ENCODE measurements around the gene SVIL.
"Not testable (repeated sequence)": the region's sequence is repeated elsewhere in the genome, so short reads cannot be mapped to it uniquely, and the experiment has no call there.

The SVIL gene

DNA sequence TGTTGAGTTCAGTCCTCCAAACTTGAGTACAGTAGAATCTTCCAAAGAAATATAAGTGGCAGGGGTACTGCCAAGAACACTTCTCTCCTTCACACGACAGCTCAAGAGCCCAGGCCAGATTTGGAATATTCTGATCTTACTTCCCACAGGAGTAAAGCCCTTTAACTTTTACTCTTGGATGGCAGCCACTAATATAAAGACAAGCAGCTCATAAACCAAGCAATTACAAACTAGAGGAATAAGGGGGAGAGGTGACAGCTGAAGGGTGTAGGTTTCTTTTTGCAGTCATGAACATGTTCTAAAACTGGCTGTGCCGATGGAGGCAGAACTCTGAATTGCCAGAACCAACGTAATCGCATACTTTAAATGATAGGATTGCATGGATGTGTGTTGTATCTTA, 74.8 kb downstream of the SVIL start:
- no peak for TF ChIP-seq JUND (IDR thresholded peaks at IDR 0.05; ENCODE audit: low read depth)
- no peak for DNase-seq (ENCODE audit: low read depth in 1 of 2, low spot score in 1 of 2)
- in situ Hi-C loops (cut with HindIII; ENCODE audit: low pct_unique_long_range_greater_than_20kb, low sequenced_read_pairs) = no loop called here

DNA sequence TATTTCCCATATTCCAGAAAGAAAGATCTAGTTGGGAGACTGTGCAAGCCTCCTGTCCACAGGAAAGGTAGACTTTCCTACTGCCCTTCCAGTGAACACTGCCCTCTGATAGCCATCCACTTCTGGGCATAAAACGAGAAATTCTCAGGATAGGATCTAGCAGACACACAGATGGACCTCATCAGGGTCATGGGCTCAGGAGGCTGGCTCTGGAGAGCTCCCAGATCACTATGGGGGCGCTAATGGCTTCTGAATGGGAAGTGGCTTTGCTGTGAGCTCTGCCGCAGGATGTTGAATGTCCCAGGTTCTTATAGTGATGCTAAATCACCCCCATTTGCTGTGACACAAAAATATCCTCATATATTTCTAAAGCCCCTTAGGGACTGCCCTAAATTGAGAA, 77.1 kb downstream of the SVIL start:
- in situ Hi-C loops (cut with HindIII; ENCODE audit: low pct_unique_long_range_greater_than_20kb, low sequenced_read_pairs) = no loop called here
- no peak for TF ChIP-seq JUND (IDR thresholded peaks at IDR 0.05; ENCODE audit: low read depth)
- DNase-seq (ENCODE audit: low read depth in 1 of 2, low spot score in 1 of 2) = no peak

- in situ Hi-C loops (cut with HindIII; ENCODE audit: low pct_unique_long_range_greater_than_20kb, low sequenced_read_pairs) = no loop called here
- DNase-seq (ENCODE audit: low read depth in 1 of 2, low spot score in 1 of 2) = no peak
- no peak for TF ChIP-seq JUND (IDR thresholded peaks at IDR 0.05; ENCODE audit: low read depth)
These were observed 78.9 kb downstream of the SVIL start for GRCh38 chr10:29555746-29556481.

- no peak for TF ChIP-seq JUND (IDR thresholded peaks at IDR 0.05; ENCODE audit: low read depth)
- in situ Hi-C loops (cut with HindIII; ENCODE audit: low pct_unique_long_range_greater_than_20kb, low sequenced_read_pairs) = no loop called here
- DNase-seq (ENCODE audit: low read depth in 1 of 2, low spot score in 1 of 2) = no peak
These were observed 79.6 kb downstream of the SVIL start for GRCh38 chr10:29555091-29555745.

GRCh38 chr10:29554660-29555059, 80.1 kb downstream of the SVIL start:
- in situ Hi-C loops (cut with HindIII; ENCODE audit: low pct_unique_long_range_greater_than_20kb, low sequenced_read_pairs) = no loop called here
- no peak for DNase-seq (ENCODE audit: low read depth in 1 of 2, low spot score in 1 of 2)
- TF ChIP-seq JUND (IDR thresholded peaks at IDR 0.05; ENCODE audit: low read depth) = no peak

DNA sequence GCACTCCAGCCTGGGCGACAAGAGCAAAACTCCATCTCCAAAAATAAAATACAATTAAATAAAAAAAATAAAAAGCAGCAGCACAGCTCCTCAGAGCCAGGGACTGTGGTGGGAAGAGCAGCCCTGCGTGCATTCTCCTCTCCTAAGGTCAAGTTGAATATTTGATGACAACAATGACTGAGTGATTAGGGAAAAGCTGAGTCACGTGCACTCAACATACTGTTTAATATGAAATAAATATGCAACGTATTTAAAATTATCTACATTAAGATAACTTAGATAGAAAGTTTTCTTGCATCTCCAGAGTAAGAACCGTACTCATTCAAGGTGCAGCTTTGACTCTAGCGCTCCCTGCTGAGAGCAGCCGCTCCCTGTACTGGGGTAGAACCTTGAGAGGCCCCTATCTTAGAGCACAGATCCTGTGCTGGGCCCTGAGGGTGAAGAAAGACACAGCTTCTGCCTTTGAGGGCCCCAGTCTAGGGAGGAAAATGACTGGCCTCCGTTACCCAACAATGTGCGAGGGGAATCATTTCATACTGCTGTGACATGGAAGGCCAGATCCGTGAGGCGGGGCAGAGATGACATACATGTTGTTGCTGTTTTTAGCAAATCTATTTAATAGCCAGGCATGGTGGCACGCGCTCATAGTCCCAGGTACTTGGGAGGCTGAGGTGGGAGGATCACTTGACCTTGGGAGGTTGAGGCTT, 81.1 kb downstream of the SVIL start:
- DNase-seq (ENCODE audit: low read depth in 1 of 2, low spot score in 1 of 2) = no peak
- no peak for TF ChIP-seq JUND (IDR thresholded peaks at IDR 0.05; ENCODE audit: low read depth)
- in situ Hi-C loops (cut with HindIII; ENCODE audit: low pct_unique_long_range_greater_than_20kb, low sequenced_read_pairs) = no loop called here

DNA sequence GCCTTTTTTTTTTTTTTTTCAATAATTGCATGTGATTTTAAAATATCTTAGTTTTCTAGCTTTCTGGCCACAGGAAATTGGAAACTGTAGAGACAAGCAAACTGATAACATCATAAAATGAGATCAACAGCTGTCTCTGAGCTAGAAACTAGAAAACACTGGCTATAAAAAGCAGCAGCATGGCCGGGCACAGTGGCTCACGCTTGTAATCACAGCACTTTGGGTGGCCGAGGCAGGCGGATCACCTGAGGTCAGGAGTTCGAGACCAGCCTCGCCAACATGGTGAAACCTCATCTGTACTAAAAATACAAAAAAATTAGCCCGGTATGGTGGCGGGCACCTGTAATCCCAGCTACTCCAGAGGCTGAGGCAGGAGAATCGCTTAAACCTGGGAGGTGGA, 81.7 kb downstream of the SVIL start:
- in situ Hi-C loops (cut with HindIII; ENCODE audit: low pct_unique_long_range_greater_than_20kb, low sequenced_read_pairs); DNase-seq (ENCODE audit: low read depth in 1 of 2, low spot score in 1 of 2): not testable (repeated sequence)

- DNase-seq (ENCODE audit: low read depth in 1 of 2, low spot score in 1 of 2); in situ Hi-C loops (cut with HindIII; ENCODE audit: low pct_unique_long_range_greater_than_20kb, low sequenced_read_pairs): not testable (repeated sequence)
These were observed 85.3 kb downstream of the SVIL start for GRCh38 chr10:29549493-29549892.

DNA sequence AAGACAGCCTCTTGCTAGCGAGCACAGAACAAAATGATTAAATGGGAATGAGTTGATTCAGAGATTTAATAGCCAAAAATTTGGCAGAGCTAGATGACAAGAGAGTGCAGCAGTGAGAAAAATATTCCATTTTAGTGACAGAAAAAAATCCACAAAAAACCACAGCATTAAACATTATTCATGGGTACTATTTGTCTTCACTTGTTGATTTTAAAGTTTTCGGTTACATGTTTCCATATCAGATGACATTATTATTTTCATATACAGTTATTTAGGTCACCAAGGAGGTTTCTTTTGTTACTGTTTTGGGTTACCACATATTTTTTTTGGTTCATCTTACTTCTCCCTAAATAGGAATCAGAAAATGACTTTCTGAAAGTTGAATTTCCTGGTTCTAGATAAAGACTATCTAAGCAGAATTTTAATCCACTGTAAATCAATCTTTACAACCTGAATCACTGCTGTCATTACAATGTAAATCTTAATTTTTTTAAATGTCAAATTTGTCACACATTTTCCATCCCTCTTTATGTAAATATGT, 87.9 kb downstream of the SVIL start:
- in situ Hi-C loops (cut with HindIII; ENCODE audit: low pct_unique_long_range_greater_than_20kb, low sequenced_read_pairs) = no loop called here
- no peak for TF ChIP-seq JUND (IDR thresholded peaks at IDR 0.05; ENCODE audit: low read depth)
- no peak for DNase-seq (ENCODE audit: low read depth in 1 of 2, low spot score in 1 of 2)

- DNase-seq (ENCODE audit: low read depth in 1 of 2, low spot score in 1 of 2) = no peak
- in situ Hi-C loops (cut with HindIII; ENCODE audit: low pct_unique_long_range_greater_than_20kb, low sequenced_read_pairs) = no loop called here
- no peak for TF ChIP-seq JUND (IDR thresholded peaks at IDR 0.05; ENCODE audit: low read depth)
These were observed 89.6 kb downstream of the SVIL start for GRCh38 chr10:29545122-29545521.

GRCh38 chr10:29543715-29544114, 91.1 kb downstream of the SVIL start:
- no peak for TF ChIP-seq JUND (IDR thresholded peaks at IDR 0.05; ENCODE audit: low read depth)
- in situ Hi-C loops (cut with HindIII; ENCODE audit: low pct_unique_long_range_greater_than_20kb, low sequenced_read_pairs) = no loop called here
- no peak for DNase-seq (ENCODE audit: low read depth in 1 of 2, low spot score in 1 of 2)

GRCh38 chr10:29542723-29543122, 92.0 kb downstream of the SVIL start:
- TF ChIP-seq JUND (IDR thresholded peaks at IDR 0.05; ENCODE audit: low read depth) = no peak
- DNase-seq (ENCODE audit: low read depth in 1 of 2, low spot score in 1 of 2) = no peak
- in situ Hi-C loops (cut with HindIII; ENCODE audit: low pct_unique_long_range_greater_than_20kb, low sequenced_read_pairs) = no loop called here
